K562 (cell line): ENCODE measurements around the gene TGM5. TPM values are rescaled to one million over a fixed set of nuclear protein-coding genes. Genes with fewer than 3 reads are reported as not detected.

Experiments
- ARID2 ChIP-seq: fragments of 450-650 bp; IDR thresholded peaks from 2 replicates; pipeline ENCODE4 v1.6.1; 2017; ENCODE audit warnings: antibody characterized with exemption, mild to moderate bottlenecking
- CAMTA2 ChIP-seq: fragments of 250-450 bp; sonication (Bioruptor Pico); conservative IDR thresholded peaks from 2 replicates; pipeline ENCODE4 v1.5.1; 2022
- CREB5 ChIP-seq: fragments of 250-450 bp; sonication (Bioruptor Pico); IDR thresholded peaks from 2 replicates; pipeline ENCODE4 v1.5.0; 2020; ENCODE audit warnings: mild to moderate bottlenecking
- ERF ChIP-seq: fragments of 450-650 bp; formaldehyde crosslinking; IDR thresholded peaks from 2 replicates; pipeline ENCODE4 v1.4.0; 2020; ENCODE audit warnings: mild to moderate bottlenecking, mixed read lengths
- ETV5 ChIP-seq: sonication (generic); formaldehyde crosslinking; IDR thresholded peaks from 2 replicates; pipeline ENCODE4 v1.4.0; 2020; ENCODE audit warnings: low read depth, mild to moderate bottlenecking, missing genetic modification reagents
- HDAC1 ChIP-seq, 2 experiments: fragments of 450-650 bp; IDR thresholded peaks; 2 replicates each; pipeline ENCODE4 v1.6.1; 2016 to 2017; ENCODE audit warnings: inconsistent platforms in 1 of 2, mild to moderate bottlenecking in 1 of 2, moderate library complexity in 1 of 2
- IFI16 ChIP-seq: fragments of 250-450 bp; sonication (Bioruptor Pico); IDR thresholded peaks from 2 replicates; pipeline ENCODE4 v2.1.2; 2022; ENCODE audit warnings: mild to moderate bottlenecking, inconsistent platforms
- L3MBTL2 ChIP-seq: fragments of 450-650 bp; IDR thresholded peaks from 2 replicates; pipeline ENCODE4 v1.6.1; 2016; ENCODE audit warnings: mild to moderate bottlenecking, moderate library complexity
- MEF2A ChIP-seq: IDR thresholded peaks from 2 replicates; pipeline ENCODE4 v1.6.1; 2011; ENCODE audit warnings: low read depth, mild to moderate bottlenecking, low read length, moderate library complexity; ENCODE audit not compliant: control insufficient read depth
- MEF2D ChIP-seq: conservative IDR thresholded peaks from 2 replicates; pipeline ENCODE4 v1.6.1; 2016; ENCODE audit warnings: low read depth, missing genetic modification characterization, missing compliant biosample characterization
- MEIS2 ChIP-seq: fragments of 450-650 bp; IDR thresholded peaks from 2 replicates; pipeline ENCODE4 v1.6.1; 2014; ENCODE audit warnings: mild to moderate bottlenecking; ENCODE audit not compliant: partially characterized antibody
- NFATC3 ChIP-seq: fragments of 450-650 bp; IDR thresholded peaks from 2 replicates; pipeline ENCODE4 v1.6.1; 2017; ENCODE audit warnings: mild to moderate bottlenecking
- NR2C2 ChIP-seq, 2 experiments: fragments of 200-800 bp in 1 of 2; sonication (Bioruptor generic) in 1 of 2; sonication (generic) in 1 of 2; formaldehyde crosslinking in 1 of 2; IDR thresholded peaks; 2 replicates each; pipeline versions ENCODE4 v1.6.1 to v1.8.0; 2016 to 2022; ENCODE audit warnings: mild to moderate bottlenecking in 1 of 2, missing compliant biosample characterization in 1 of 2, missing genetic modification characterization in 1 of 2, missing genetic modification reagents in 1 of 2
- PKNOX1 ChIP-seq: fragments of 450-650 bp; IDR thresholded peaks from 2 replicates; pipeline ENCODE4 v1.6.1; 2016
- RB1 ChIP-seq: fragments of 450-650 bp; IDR thresholded peaks from 2 replicates; pipeline ENCODE4 v1.6.1; 2017; ENCODE audit warnings: low read depth, mild to moderate bottlenecking
- RBM17 ChIP-seq: fragments of 200-400 bp; formaldehyde crosslinking; IDR thresholded peaks from 2 replicates; pipeline ENCODE4 v1.6.1; 2017; ENCODE audit warnings: low read depth, mild to moderate bottlenecking, low read length, borderline replicate concordance
- SREBF1 ChIP-seq: fragments of 150-350 bp; IDR thresholded peaks from 2 replicates; pipeline ENCODE4 v1.6.1; 2014; ENCODE audit warnings: antibody characterized with exemption, low read depth, low read length, borderline replicate concordance
- SUPT5H ChIP-seq: fragments of 450-650 bp; IDR thresholded peaks from 2 replicates; pipeline ENCODE4 v1.6.1; 2016
- TAF9B ChIP-seq: fragments of 450-650 bp; IDR thresholded peaks from 2 replicates; pipeline ENCODE4 v1.6.1; 2018; ENCODE audit warnings: mild to moderate bottlenecking; ENCODE audit not compliant: partially characterized antibody
- TCF7L2 ChIP-seq: fragments of 150-350 bp; IDR thresholded peaks from 2 replicates; pipeline ENCODE4 v1.6.1; 2016; ENCODE audit warnings: low read depth, mild to moderate bottlenecking, low read length, moderate library complexity
- THAP12 ChIP-seq: fragments of 250-450 bp; sonication (Bioruptor Pico); IDR thresholded peaks from 2 replicates; pipeline ENCODE4 v1.9.0; 2021; ENCODE audit warnings: mild to moderate bottlenecking, inconsistent platforms
- ZBTB12 ChIP-seq: fragments of 250-450 bp; sonication (Bioruptor Pico); IDR thresholded peaks from 2 replicates; pipeline ENCODE4 v1.4.0; 2020
- ZNF280B ChIP-seq: fragments of 250-450 bp; sonication (Bioruptor Pico); IDR thresholded peaks from 2 replicates; pipeline ENCODE4 v1.5.1; 2021; ENCODE audit warnings: mild to moderate bottlenecking
- polyA plus RNA-seq, 8 experiments: library from polyadenylated mRNA; depleted of rRNA in 4 of 8; stranded (reverse) in 5 of 8; unstranded in 3 of 8; fragments of >200 nt; fragmentation: Nextera tagmentation in 2 of 8; fragmentation: Illumina TruSeq in 1 of 8; extraction: Ambion mirVana in 2 of 8; extraction: Trizol in 1 of 8; gene quantifications; 2 replicates each; pipeline versions ENCODE4 v1.2.1 to v1.2.3, GENCODE V29; 2011 to 2014; ENCODE audit warnings: inconsistent platforms in 1 of 8, missing spikeins in 1 of 8
- total RNA-seq, 7 experiments: library from RNA; depleted of rRNA in 6 of 7; stranded (reverse); fragments of >200 nt in 6 of 7; fragmentation: Illumina TruSeq in 2 of 7; extraction: Trizol in 2 of 7; gene quantifications; 2 replicates each; pipeline versions ENCODE4 v1.2.1 to v1.2.3, GENCODE V29; 2011 to 2021; ENCODE audit warnings: low replicate concordance in 1 of 7

The TGM5 gene
- total and polyA plus RNA-seq, 9 of the 15 experiments (the other 6 are each of a cell fraction or from before 2014, with no cell fraction given), result 0.03 to 0.10 (median 0.07) TPM; not detected in 6

GRCh38 chr15:43285609-43286037 is 18.9 kb upstream of the TGM5 start (continued):
- no peak for TF ChIP-seq SREBF1
- peak in 1 of 2 experiments; percentile 78; a peak in 1 of 4 replicates for TF ChIP-seq HDAC1 (IDR thresholded peaks at IDR 0.05)
- no peak for TF ChIP-seq ZNF280B
- TF ChIP-seq ETV5 (CRISPR knock-in tag), result no peak
- TF ChIP-seq MEF2A, result no peak
- peak; percentile 91 for TF ChIP-seq ARID2
- no peak for TF ChIP-seq ERF
- TF ChIP-seq PKNOX1, result 0 out of 2 replicates have a peak, but pooled peaks have one; percentile 20
- TF ChIP-seq IFI16 (CRISPR knock-in tag), result no peak
- TF ChIP-seq MEF2D (tag), result no peak
- no peak for TF ChIP-seq CREB5
- TF ChIP-seq NFATC3, result no peak
- no peak for TF ChIP-seq TAF9B
- no peak for TF ChIP-seq RBM17
- TF ChIP-seq TCF7L2, result no peak
- no peak for TF ChIP-seq SUPT5H
- TF ChIP-seq THAP12, result no peak
- TF ChIP-seq NR2C2 (CRISPR knock-in tag; IDR thresholded peaks at IDR 0.05), result no peak
- no peak for TF ChIP-seq NR2C2 (tag; IDR thresholded peaks at IDR 0.05)
- TF ChIP-seq RB1, result peak; percentile 60; the same call in 1 of the 2 replicates
- TF ChIP-seq ZBTB12 (CRISPR knock-in tag), result no peak
- TF ChIP-seq MEIS2, result no peak
- TF ChIP-seq CAMTA2, result no peak
- 0 out of 2 replicates have a peak, but pooled peaks have one; percentile 11 for TF ChIP-seq L3MBTL2
